ENCODE results near the gene FBXO46. TPM values are rescaled to one million over a fixed set of nuclear protein-coding genes. Genes with fewer than 3 reads are reported as not detected.

The FBXO46 gene
- total RNA-seq, 2 donors from 2014 or later = 21.8 to 26.7 TPM

- 67% methylated on average over 5 of the region's 5 CpGs for WGBS
- H3K27me3 ChIP-seq (replicated peaks; ENCODE audit: insufficient read depth) = no peaks in the 10 kb centered on the region
- no peaks in the 10 kb centered on the region for H3K4me1 ChIP-seq (replicated peaks)
- DNase-seq (ENCODE audit: low spot score) = no peak
- TF ChIP-seq POLR2A (IDR thresholded peaks at IDR 0.05) (no peak), CTCF (IDR thresholded peaks at IDR 0.05) (no peak), POLR2AphosphoS5 (IDR thresholded peaks at IDR 0.05) (no peak)
- intact Hi-C loops (cut with DNase I) = no loop called here
- no peaks in the 10 kb centered on the region for H3K9me3 ChIP-seq
- no peak overlapping the region for H3K27ac ChIP-seq
- H3K4me3 ChIP-seq = no peak overlapping the region
- H3K36me3 ChIP-seq = peaks cover 0 to 9% of the 10 kb centered on the region in 2 donors
These were observed 47.8 kb downstream of the FBXO46 start for GRCh38 chr19:45682908-45683307.

GRCh38 chr19:45682117-45682516 is 48.6 kb downstream of the FBXO46 start:
- TF ChIP-seq POLR2AphosphoS5 (IDR thresholded peaks at IDR 0.05) (no peak), POLR2A (IDR thresholded peaks at IDR 0.05) (no peak), CTCF (IDR thresholded peaks at IDR 0.05) (no peak)
- Histone ChIP-seq H3K4me1 (replicated peaks) (peaks cover 3% of the 10 kb centered on the region), H3K27me3 (replicated peaks; ENCODE audit: insufficient read depth) (no peaks in the 10 kb centered on the region), H3K9me3 (no peaks in the 10 kb centered on the region), H3K4me3 (peak overlapping the region in 1 of 2 donors; percentile 26), H3K36me3 (peaks cover 0 to 1% of the 10 kb centered on the region in 2 donors), H3K27ac (peak overlapping the region; percentile 79 to 86)
- 46% methylated on average over 8 of the region's 8 CpGs for WGBS
- intact Hi-C loops (cut with DNase I) = no loop called here
- no peak for DNase-seq (ENCODE audit: low spot score)

- Histone ChIP-seq H3K36me3 (no peaks in the 10 kb centered on the region), H3K27me3 (replicated peaks; ENCODE audit: insufficient read depth) (no peaks in the 10 kb centered on the region), H3K4me3 (peak overlapping the region; percentile 25 to 26), H3K27ac (peak overlapping the region; percentile 79 to 86), H3K9me3 (no peaks in the 10 kb centered on the region), H3K4me1 (replicated peaks) (peaks cover 3% of the 10 kb centered on the region)
- intact Hi-C loops (cut with DNase I) = no loop called here
- peak; percentile 92 for DNase-seq (ENCODE audit: low spot score)
- peak; percentile 90 to 99 (median 98) for TF ChIP-seq CTCF (IDR thresholded peaks at IDR 0.05)
- peak; percentile 75 for TF ChIP-seq POLR2AphosphoS5 (IDR thresholded peaks at IDR 0.05)
- peak; percentile 58 for TF ChIP-seq POLR2A (IDR thresholded peaks at IDR 0.05)
- 3% methylated on average over 45 of the region's 51 CpGs for WGBS
These were observed 49.2 kb downstream of the FBXO46 start for GRCh38 chr19:45681391-45682015.

GRCh38 chr19:45677351-45678230 is 53.1 kb downstream of the FBXO46 start:
- DNase-seq (ENCODE audit: low spot score) = peak; percentile 92
- H3K4me1 ChIP-seq (replicated peaks) = peaks cover 3% of the 10 kb centered on the region
- no peaks in the 10 kb centered on the region for H3K9me3 ChIP-seq
- peak overlapping the region; percentile 29 to 30 for H3K4me3 ChIP-seq
- TF ChIP-seq CTCF (IDR thresholded peaks at IDR 0.05) = peak in 1 of 4 experiments; percentile 43
- TF ChIP-seq POLR2AphosphoS5 (IDR thresholded peaks at IDR 0.05) = no peak
- peak; percentile 21 for TF ChIP-seq POLR2A (IDR thresholded peaks at IDR 0.05)
- 5% methylated on average over 42 of the region's 49 CpGs for WGBS
- intact Hi-C loops (cut with DNase I) = no loop called here
- H3K27ac ChIP-seq = peak overlapping the region in 1 of 2 donors; percentile 33
- H3K36me3 ChIP-seq = no peaks in the 10 kb centered on the region
- no peaks in the 10 kb centered on the region for H3K27me3 ChIP-seq (replicated peaks; ENCODE audit: insufficient read depth)
